NCI-H2196 (cell line): Measurements from ENCODE around the gene TNIP1.

Experiments used
- DNase-seq: peaks from one replicate; lab custom pipeline; 2025; ENCODE audit not compliant: unreplicated experiment; lab: John Stamatoyannopoulos, UW

The TNIP1 gene

DNA sequence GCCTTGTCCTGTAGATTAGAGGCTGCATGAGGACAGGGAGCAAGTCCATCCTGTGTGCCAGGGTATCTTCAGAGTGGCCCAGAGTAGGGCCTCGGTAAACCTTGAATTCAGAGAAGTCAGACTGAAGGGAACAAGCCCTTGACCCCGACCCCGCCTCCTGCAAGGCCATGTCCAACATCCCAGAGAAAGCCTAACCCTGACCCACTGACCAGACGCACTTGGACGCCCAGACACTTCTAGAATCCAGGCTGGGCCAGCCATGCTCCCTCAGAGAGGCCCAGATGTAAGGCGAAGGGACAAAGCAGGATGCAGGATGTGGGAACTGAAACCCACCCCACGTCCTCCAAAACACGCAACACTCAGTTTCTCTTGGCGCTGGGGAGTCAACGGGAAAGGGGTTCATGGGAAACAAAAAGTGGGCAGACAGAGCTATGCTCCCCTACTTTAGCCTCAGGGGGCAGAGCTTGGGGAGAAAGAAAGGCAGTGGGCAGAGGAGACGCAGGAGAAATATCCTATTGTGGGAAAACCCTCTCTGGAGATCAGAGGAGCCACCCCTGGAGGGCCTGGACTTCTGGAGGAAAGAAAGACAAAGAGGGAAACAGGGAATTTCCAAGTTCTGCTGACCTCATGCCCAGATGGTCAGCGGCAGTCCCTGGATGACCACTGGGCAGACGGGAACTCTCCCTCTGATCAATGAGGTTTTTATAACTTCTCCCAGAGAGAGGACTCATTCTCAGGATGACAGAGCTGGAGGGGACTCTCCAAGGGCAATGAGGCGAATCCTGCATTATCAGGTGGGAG, 13.0 kb downstream of the TNIP1 start:
- no peak for DNase-seq

DNA sequence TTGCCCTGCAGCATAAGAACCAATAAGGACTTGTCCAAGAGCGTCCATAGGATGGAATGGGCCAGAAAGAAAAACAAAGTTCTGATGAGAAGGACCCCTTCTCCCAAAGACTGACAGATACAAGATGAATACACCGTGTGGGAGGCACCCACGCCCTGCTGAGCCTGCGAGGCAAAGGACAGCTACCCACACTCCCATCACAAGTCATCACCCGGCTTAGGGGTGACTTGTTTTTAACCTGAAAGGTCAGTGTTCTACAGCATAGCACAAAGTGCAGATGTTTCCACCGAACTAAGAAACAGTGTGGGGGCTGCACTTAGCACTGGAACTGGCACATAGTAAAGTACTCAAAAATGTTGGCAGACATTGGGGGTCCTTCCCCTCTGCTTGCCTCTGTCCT, 13.9 kb downstream of the TNIP1 start:
- no peak for DNase-seq

DNA sequence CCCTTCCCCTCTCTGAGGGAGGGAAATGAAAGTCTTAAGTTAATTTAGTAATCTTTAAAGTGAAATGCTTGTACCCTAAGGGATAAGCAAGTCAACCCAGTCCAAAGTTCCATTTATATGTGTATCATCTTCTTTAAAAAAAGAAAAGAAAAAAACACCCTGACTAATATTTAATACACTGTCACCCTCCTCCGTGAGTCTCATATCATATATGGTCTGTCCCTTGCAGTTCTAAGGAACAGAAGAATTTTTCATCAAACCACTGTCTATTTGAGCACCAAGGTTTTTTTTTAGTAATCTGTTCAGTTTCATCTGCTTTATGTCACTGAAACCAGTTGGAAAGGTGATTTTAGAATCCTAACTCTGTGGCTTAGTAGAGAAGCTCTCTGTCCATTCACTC, 15.2 kb downstream of the TNIP1 start:
- DNase-seq = no peak

DNA sequence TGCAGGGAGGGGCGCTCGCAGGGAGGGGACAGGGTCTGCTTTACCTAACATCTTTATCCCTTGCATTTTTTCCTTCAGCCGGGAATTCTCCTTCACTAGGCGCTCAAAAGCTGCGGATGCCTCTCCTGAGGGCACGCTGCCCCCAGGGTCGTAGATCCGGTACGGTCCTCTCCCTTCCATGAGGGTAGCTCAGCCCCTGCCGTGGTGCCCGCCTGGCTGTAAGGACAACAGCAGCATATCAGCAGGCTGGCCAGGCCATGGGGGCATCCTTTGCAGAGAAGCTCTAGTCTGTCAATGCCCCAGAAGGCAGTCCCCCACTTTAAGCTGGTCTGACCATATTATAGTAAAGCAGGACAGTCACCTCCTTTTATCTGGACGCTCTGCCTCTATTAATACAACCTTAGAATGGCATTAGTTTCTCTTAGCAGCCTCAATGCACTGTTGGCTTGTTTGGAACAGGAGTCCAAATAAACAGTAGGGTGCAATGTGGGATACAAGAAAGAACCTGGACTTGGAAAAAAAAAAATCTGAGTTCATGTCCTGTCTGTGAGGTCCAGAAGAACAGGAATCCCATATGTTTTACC, 15.8 kb downstream of the TNIP1 start:
- DNase-seq = no peak

DNA sequence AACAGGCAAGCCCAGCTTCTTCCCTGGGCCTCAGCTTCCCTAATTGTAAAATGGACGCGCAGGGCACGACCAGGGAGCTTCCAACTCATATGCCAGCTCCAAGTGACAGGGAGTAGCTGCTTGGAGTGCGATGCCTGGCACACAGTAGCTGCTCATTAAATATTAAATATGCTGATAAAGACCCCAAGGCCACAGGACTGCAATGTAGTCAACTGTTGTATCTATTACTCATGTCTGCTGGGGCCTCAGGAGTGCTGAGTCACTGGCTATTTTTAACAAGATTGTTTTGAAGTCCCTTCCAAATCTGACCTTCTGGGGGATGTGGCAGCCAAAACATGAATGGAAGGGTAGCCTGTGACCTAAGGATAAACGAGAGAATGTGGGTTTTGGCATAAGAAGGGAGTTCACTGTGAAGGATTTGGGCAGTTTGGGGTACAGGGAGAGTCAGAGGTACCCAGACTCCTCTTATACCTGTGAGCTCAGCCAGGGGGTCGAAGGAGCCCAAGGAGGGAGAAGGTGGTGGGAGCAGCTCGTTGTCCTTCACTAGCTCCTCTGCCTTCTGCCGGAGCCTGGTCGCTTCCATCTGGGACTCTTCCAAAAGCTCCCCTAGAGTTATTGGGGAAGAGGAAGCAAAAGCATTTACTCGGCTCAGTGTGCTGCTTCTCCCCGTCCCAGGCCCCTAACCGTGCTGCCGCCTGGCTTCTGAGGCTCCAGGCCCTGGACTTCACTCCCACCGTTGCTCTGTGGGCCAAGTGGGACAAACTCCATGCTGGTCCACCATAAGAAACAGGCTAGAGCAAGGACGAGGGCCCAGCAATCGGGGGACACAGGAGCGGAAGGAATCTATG, 17.5 kb downstream of the TNIP1 start:
- DNase-seq = no peak

DNA sequence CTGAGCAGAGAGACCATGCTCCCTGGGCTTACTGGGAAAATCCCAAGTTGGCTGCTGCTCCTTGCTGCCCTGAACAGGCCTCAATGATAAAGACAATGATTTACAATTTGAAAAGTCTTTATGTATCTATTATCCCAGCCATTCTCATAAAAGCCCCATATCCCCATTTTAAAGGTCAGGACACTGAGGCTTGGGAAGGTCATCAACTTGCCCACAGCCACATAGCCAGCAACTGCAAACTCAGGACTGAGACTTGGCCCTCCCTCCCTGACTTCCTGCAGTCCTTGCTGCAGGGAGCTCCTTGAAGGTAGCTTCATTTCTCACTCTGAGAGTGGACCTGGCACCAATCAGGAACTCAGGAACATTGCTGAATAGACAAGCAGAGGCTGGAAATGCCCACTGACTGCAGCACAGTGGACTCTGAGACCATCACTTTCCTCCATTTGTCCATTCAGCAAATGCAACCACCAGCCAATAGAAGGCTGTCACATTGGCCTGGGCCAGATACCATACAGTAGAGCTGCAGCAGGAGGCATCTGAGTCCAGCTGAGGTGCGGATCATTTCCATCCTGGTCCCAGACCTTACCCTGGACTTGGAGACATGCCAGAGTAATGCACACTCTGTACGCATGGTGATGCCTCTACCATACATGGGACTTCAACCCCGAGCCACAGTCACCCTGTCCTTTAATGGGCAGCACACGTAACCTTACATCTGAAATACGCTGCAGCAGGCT, 18.3 kb downstream of the TNIP1 start:
- DNase-seq = no peak

DNA sequence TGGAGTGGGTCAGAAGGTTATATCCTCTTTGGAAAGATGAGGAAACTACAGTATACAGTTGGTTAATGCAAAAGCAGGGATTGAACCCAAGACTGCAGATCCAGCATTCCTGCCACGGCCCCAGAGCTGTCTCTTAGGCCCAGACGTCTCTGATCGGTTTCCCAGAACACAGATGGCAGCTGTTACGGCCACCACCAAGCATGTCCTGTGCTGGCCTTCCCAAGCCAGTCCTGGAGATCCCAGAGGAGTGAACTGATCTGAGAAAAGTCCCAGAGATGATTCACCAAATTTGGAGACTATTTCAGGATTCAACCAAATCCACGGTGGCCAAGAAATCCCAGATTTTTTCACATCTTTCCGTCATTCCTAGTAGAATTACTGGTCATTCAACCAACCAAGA, 20.1 kb downstream of the TNIP1 start:
- DNase-seq = no peak

DNA sequence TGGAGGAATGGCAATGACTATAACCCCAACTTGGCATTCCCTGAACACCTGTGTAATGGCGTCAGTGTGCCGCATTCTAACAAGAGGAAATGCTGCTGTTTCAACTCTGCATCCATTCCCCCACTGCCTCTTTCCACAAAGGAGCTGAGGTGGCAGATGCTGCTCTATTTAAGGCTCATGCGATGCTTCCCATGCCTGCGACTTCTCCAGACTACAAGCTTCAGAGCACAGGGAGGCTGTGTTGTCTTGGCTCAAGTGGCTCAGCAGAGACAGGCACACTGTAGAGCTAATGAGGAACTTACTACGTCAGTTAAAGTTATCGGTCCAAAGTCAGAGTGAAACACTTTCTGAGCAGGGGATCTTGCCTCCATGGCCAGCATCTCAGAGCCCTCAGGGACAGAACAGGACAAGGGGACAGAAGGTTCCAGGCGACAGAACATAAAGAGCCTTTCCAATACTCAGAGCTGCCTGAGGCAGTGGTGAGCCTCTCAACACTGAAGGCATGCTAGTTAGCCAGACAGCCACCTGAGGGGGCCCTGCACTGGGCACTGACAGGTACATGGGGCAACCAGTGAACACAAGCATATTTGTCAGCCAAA, 21.8 kb downstream of the TNIP1 start:
- no peak for DNase-seq

DNA sequence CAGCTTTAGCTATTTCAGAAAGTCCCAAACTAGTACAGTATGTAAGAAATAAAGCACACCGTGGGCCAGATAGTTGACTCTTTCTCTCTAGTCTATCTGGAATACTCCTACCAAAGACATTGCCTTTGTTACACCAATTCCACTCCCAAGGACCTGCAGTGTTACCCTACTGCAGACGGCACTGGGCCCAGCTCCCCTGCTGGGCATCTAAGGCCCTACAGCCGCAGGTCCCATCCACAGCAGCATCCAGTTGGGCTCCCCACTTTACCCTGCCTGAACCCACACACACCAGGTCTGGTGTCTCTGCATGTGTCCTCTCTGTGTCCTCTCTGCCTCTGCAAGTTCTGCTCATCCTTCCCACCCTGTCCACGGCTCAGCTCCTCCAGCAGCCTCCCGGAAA, 22.5 kb downstream of the TNIP1 start:
- no peak for DNase-seq

DNA sequence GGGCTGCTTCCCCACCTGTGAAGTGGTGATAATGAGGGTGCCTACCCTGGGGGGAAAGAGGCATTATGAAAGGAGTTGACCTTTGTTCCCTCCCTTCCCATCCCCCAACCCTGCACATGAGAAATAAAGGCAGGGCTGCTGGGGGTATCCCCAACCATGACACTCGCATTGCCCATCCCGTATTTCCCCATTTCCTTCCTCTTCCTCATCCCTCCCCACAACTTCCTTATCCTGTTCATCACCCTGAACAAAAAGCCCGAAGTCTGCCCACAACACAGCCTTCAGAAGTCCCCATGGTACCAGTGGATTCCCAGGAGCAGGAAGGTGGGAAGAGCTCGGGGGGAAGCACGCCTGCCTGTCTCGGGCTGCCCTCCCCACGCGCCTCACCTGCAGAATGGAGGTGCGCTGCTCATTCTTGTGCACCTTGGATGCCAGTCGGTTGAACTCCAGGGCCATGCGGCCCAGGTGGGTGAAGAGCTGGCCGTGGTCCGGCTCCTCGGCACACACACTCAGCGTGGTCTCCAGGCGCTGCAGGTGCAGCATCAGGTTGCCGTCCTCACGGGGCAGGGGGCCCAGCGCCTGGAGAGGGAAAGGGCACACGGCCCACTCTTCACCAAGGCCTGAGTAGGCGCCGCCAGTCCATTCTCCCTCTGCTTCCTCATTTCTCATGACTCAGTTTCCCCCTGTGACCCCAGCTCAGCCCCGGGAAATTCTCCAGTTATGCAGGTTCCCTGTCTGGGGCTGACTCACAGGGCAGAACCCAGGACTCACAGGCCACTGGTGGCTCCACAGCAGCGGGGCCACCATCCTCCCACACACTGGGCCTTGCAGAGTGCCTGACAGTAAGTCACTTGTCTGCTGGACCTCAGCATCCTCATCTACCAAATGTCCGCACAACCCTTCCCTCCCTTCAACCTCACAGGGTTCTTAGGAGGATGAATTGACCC, 24.2 kb downstream of the TNIP1 start:
- no peak for DNase-seq

DNA sequence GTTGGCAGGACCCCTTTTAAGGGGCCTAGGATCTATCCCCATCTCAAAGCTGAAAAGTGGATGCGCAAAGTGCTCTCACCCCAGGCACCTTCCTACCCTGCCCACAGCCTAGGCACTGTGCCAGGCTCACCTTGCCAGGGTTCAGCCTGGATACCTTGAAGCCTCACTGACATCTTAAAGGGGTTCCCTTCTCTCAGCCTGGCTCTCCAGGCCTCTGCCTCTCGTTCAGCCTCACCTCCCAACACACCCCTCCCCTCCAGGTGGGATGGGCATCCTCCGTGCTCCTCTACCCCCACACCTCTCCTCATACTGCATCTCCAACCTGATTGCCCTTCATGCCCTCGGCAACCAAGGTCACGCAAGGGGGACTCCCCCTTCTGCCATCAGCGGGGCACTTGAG, 25.5 kb downstream of the TNIP1 start:
- DNase-seq = no peak

DNA sequence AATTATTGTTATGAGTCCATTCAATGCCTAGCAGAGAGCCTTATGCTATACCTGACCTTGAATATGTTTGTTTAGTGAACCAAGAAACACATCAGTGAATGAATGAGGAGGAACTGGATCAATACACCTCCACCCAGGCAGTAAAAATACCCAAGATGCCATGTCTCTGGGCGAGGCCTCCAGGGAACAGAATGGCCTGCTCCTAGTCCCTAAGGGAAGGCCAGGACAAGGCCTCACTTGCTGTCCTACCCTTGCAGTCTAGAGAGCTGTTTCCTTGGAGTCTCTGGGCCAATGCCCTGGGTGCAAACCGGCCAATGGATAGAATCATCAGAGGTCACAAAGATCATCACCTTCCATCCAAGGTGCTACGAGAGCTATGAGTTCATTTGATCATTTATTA, 26.1 kb downstream of the TNIP1 start:
- DNase-seq = no peak

DNA sequence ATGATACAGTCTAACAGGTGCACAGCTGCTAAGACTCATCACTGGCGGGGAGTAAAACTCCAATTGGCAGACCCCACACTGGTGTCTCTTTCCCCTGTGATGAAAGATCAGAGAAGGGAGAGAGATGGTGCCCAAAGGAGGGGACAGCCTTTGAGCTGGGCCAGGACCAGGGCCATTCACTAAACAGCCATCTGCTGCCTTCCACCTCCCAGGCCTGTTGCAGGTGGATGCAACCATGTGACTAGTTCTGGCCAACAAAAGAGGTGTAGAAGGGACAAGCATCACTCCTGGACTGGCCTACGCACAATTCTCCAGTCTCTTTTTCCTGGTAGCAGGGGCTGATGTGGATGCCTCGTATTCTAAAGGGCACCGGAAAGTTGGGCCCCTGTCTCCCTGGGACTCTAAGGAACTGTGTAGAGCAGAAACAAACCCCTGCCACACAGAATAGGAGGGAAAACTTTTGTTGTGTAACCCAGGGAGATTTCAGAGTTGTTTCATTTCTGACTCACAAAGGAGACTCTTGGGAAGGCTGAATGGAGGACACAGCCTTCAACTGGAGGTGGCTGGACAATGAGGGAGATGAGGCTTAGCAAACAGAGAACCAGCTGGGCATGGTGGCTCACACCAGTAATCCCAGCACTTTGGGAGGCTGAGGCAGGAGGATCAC, 26.9 kb downstream of the TNIP1 start:
- no peak for DNase-seq

DNA sequence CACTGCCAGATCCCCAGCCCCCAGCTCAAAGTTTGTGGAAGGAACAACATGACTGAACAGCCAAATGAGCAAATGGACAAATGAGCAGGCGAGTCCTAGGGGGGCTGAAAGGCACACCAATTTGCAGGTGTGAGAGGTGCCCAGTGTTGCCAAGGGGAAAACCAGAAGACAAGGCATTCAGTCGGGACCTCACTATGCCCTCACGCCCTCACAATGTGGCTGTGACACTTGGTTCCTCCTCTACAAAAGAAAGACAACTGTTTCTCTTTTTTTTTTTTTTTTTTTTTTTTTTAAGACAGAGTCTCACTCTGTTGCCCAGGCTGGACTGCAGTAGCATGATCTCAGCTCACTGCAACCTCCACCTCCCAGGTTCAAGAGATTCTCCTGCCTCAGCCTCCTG, 28.0 kb downstream of the TNIP1 start:
- no peak for DNase-seq

DNA sequence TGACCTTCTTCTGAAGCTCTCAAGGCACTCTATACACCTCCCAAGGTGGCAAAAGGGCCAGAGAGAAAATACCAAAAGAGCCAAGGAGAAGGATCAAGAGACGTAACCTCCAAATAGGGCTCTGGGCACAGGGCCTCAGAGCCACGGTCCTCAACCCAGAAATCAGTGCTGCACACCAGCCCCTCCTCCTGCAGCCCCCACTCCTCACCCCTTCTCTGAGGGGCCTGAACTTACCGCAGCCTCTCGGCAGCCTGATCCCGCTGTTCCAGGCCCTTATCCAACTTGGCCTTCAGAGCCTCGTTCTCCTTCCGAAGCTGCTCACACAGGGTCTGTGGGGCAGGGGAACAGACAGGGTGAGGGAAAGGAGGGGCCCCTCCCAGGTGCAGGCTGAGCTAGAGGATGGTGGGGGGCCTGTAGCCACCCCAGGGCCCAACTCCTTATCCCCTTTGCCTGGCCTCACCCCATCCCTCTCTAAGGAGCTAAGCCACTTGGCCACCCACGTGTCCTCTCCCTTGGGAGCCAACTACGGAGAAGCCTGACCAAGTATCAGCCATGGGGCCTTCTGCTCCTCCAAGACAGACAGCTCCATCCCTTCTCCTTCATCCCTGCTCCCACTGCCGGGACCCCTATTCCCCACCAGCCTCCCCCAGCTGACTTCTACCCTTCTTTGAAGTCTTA, 28.8 kb downstream of the TNIP1 start:
- DNase-seq = no peak

DNA sequence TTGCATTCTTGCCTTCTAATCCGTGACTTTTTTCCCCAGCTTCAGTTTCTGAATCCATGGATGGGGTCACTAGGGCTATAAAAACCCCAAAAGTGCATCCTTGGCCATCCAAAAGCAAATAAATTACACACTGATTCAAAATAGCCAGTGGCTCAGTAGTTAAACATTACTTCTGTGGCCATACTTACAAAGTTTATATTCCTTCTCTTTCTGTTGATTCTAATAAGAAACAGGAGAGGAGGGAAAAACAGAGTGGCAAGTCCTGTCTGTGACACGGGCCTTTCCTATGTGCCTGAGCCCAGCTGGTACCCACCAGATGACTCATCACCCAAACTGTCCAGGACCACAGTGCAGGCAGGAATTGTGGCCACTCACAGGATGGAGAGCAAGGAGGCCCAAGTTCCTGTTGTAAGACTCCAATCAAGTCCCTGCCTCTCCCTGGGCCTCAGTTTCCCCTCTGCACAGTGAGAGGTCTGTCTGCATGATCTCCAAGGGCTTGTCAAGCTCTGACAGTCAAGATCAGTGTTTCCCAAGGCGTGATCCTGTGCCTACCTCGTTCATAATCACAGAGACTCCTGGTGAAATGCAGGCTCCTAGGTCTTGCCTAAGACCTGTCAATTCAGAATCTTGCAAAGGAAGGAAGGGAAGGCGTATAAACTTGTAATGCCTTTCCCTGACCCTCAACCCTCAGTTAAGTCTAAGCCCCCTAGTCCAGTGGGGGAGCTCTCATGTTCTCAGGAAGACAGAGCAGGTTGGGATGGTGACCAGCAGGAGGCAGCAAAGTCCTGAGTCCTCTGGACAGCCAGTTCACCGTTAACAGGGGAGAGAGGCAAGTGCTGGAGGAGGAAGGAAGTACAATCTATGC, 29.5 kb downstream of the TNIP1 start:
- peak; percentile 56 for DNase-seq

DNA sequence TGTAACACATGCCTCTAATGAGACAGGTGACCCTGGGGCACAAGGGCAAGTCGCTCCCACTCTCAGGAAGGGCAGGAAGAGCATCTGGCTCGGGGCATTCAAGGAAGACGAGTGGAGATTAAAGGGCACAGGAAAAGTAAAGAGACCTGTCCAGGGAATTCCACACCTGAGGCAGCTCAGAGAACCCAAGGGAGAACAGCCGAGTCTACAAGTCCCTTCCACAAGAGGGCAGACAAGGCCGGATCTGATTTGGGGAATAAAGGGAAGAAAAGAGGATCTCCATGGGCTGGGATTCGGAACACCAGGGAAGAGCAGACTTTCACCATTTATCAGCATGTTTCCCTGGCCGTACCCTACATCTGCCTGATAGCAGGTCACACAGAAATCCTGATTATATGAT, 32.3 kb downstream of the TNIP1 start:
- DNase-seq = no peak
